GM18867 (cell line): ENCODE measurements around the gene PLK3.
"Not testable (repeated sequence)": the region's sequence is repeated elsewhere in the genome, so short reads cannot be mapped to it uniquely, and the experiment has no call there.

ENCODE experiments used
- ATAC-seq: cut with Tn5 transposase; IDR thresholded peaks from one replicate; pipeline ENCODE4 v1.9.1; 2021; ENCODE audit warnings: mild to moderate bottlenecking, moderate library complexity; ENCODE audit not compliant: unreplicated experiment

PLK3 gene

DNA sequence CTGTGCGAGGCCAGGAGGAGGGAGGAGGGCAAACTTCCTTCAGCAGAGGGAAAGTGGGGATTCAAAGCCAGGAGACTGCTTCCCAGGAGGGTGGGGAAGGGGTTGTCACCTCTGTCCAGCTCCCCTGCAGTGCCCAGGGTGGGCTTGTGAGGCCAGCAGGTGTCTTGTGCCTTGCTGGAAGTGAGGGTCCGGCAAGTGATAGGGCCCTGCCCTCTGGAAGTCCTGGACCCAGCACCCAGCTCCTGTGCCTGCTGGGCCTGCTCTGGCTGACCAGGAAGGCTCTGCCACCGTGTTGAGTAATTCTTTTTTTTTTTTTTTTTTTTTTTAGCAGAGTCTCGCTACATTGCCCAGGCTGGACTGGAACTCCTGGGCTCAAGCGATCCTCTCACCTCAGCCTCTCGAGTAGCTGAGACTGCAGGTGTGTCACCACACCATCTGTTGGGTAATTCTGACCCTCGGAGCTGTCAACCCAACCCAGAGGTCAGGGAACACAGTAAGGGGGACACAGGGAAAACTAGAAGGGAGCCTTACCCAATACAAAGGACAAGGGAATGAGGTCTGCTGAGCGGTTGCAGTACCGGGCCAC lies 13.2 kb upstream of the PLK3 start:
- ATAC-seq = no peak

DNA sequence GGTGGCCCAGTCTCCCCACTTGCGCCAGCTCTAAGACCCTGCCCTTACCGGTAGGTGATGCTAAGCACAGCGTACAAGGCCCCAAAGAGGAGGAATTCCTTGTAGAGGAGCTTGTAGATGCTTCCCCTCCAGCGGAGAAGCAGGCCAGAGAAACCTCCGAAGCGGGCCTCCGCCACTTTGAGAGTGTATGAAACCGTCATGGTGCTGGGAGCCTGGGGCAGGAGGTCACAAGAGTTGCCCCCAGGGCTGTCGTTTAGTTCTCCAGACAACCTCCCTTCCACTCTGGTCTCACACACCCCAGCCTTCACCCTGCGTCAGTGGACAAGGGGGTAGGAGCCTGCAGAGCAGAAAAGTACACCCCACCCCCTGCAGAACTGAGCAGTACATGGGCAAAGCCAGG lies 12.7 kb upstream of the PLK3 start:
- no peak for ATAC-seq

DNA sequence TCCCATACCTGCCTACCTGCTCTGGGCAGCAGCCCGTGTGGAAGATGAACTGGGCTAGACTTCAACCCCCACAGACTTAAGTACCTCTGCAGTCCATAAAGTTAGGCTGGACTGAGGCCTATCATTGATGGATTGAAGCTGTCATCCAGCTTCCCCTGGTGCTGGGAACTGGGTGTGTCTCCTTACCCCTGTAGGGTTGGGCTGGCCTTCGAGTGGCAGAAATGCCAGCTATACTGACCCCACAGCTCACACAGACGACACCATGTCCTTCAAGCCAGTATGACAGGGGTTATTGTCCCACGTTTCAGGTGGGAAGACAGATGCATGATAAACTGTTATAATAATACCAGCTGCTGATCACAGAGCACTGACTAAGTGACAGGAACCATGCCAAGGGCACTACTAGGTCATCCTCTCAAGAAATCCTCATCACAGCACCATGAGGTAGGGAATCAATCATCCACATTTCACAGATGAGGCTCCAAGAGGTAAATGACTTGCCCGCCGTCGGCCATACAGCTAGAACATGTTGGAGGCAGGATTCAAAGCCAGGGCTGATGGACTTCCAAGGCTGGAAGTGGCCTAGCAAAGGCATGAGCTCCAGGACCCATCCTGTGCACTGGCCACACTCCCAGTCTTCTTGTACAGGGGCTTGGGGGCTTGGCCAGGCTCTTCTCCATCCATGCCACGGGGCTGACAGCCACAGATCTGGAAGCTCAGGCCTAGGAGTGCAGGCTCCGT lies 11.9 kb upstream of the PLK3 start, which contains the start of gene BEST4:
TSS of gene BEST4 (minus strand) at position 51 of the 741 bp plus-strand sequence. CDS start 465 bp downstream, outside the sequence.
- ATAC-seq = no peak

GRCh38 chr1:44790968-44791801 lies 9.0 kb upstream of the PLK3 start:
- no peak for ATAC-seq

GRCh38 chr1:44792736-44793502 lies 7.3 kb upstream of the PLK3 start:
- ATAC-seq = no peak

DNA sequence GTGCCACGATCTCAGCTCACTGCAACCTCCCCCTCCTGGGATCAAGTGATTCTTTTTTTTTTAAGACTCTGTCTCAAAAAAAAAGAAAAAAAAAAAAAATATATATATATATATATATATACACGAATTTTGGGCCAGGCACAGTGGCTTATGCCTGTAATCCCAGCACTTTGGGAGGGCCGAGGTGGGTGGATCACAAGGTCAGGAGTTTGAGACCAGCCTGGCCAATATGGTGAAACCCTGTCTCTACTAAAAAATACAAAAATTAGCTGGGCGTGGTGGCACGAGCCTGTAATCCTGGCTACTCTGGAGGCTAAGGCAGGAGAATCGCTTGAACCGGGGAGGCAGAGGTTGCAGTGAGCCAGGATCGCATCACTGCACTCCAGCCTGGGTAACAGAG lies 2.3 kb upstream of the PLK3 start:
- not testable (repeated sequence) for ATAC-seq

- no peak for ATAC-seq
Measured at GRCh38 chr1:44798481-44799365, 1.5 kb upstream of the PLK3 start.

DNA sequence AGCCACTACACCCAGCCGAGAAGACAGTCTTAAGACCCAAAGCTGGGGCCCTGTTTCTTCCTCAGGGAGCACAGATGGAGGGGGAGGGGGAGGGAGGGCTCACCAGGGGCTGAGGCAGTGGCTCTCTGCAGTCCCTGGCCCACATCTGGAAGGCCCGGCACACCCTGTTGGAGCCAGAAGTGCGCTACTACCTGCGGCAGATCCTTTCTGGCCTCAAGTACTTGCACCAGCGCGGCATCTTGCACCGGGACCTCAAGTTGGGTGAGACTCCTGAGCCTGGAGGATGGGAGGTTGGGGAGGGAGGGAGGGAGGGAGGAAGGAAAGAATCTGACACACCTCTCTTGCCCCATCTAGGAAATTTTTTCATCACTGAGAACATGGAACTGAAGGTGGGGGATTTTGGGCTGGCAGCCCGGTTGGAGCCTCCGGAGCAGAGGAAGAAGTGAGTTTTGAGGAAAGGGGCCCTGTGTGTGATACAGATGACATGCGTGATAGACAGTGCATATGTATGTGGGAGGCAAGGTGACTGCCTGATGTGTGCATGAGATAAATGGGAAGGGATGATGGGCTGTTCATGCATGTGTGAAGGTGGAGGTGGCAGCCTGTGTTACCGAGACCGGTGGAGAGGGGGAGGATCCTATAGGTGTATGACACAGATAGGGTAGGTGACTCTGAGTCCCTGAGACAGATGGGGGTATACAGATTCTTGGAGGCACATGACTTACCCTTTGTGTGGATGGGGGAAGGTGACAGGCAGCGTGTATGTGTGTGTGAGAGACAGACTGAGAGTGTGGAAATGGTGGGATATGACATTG lies 1.5 kb downstream of the PLK3 start:
- ATAC-seq = no peak

DNA sequence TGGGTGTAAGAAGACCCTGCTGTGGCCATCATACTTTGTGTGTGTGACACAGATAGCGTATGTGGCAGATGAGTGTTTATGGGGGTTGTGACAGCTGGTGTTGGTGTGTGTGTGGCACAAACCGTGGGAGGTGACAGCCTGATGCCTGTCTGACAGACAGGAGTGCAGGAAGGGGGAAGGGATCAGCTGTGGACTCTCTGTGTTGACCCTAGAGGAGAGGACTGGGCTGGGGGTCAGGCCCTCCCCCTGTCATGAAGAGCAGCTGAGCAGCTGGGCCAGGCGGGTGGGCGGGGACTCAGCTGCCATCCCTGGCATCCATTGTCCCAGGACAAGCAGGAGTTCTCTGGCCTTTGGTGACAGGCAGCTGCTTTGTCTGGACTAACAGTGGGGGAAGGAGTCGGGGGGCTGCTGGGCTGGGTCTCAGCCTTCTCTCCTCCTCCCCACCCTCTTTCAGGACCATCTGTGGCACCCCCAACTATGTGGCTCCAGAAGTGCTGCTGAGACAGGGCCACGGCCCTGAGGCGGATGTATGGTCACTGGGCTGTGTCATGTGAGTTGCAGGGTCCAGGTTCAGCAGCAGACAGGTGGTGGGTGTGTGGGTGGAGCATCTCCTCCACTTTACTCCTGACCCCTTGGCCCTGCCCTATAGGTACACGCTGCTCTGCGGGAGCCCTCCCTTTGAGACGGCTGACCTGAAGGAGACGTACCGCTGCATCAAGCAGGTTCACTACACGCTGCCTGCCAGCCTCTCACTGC lies 2.3 kb downstream of the PLK3 start:
- ATAC-seq = no peak

GRCh38 chr1:44803062-44803311 lies 2.8 kb downstream of the PLK3 start:
- no peak for ATAC-seq

DNA sequence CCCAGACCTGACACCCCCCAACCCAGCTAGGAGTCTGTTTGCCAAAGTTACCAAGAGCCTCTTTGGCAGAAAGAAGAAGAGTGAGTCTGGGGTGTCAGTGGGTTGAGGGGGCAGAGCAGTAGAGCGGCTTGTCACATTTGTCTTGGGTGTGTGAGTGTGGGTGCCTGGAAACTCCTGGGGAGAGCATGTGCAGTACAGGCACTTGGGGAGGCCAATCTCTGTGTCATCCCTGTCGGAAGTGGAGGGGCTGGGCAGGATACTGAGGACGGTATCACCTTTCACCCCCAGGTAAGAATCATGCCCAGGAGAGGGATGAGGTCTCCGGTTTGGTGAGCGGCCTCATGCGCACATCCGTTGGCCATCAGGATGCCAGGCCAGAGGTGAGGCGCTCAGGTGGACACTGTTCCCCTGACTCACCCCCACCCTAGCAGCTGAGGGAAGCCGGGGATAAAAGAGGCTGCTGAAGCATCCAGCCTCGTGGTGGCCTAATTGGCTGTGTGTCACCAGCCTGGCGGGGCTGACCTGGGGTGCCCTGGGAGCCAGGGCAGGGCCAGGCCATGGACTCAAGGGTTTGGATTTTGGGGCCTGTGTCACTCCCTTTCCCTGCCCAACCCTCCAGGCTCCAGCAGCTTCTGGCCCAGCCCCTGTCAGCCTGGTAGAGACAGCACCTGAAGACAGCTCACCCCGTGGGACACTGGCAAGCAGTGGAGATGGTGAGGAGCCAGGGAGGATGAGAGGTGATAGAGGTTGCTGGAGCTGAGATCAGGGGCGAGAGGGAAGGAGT lies 3.3 kb downstream of the PLK3 start:
- ATAC-seq = no peak

- no peak for ATAC-seq
Measured at GRCh38 chr1:44805311-44806024, 5.3 kb downstream of the PLK3 start.

- ATAC-seq = no peak
Measured at GRCh38 chr1:44806025-44806703, 6.0 kb downstream of the PLK3 start.

GRCh38 chr1:44806704-44807363 lies 6.7 kb downstream of the PLK3 start, which contains the start of gene DYNLT4:
Gene DYNLT4, minus strand, starts transcription at chr1:44807351. Its CDS starts 683 bp downstream, at chr1:44806668.
- ATAC-seq = no peak

- ATAC-seq = no peak
Measured at GRCh38 chr1:44807364-44808062, 7.3 kb downstream of the PLK3 start.
